H1 (cell line): ENCODE results near the gene MAPT. TPM values are rescaled to one million over a fixed set of nuclear protein-coding genes. Genes with fewer than 3 reads are reported as not detected.

ENCODE experiments used
- CBX8 ChIP-seq: fragments of 300-800, 300-1000 bp; sonication (generic); IDR thresholded peaks from 2 replicates; pipeline ENCODE4 v1.7.1; 2016; ENCODE audit warnings: low read depth, low read length, borderline replicate concordance
- CEBPB ChIP-seq: IDR thresholded peaks from 2 replicates; pipeline ENCODE4 v1.6.1; 2012; ENCODE audit warnings: low read depth, low read length
- CHD2 ChIP-seq: IDR thresholded peaks from 2 replicates; pipeline ENCODE4 v1.6.1; 2012; ENCODE audit warnings: low read length, improper control_type of control experiment
- EZH2 ChIP-seq: fragments of 200-600 bp; sonication (generic); IDR thresholded peaks from 2 replicates; pipeline ENCODE4 v1.7.1; 2012; ENCODE audit warnings: low read depth, mild to moderate bottlenecking, moderate library complexity, low read length, inconsistent platforms; ENCODE audit not compliant: severe bottlenecking
- HDAC6 ChIP-seq: IDR thresholded peaks from one replicate; pipeline ENCODE4 v1.7.1; 2012; ENCODE audit warnings: low read depth, mild to moderate bottlenecking, inconsistent platforms, low read length, moderate library complexity
- KDM1A ChIP-seq: fragments of 200-600, 300-600 bp; sonication (generic); IDR thresholded peaks from 2 replicates; pipeline ENCODE4 v1.7.1; 2016; ENCODE audit warnings: mild to moderate bottlenecking, low read length, borderline replicate concordance
- PHF8 ChIP-seq: fragments of 200-600 bp; sonication (generic); conservative IDR thresholded peaks from 2 replicates; pipeline ENCODE4 v1.7.1; 2012; ENCODE audit warnings: low read depth, mild to moderate bottlenecking, inconsistent platforms, low read length, moderate library complexity
- SAP30 ChIP-seq: fragments of 300-600 bp; sonication (generic); IDR thresholded peaks from 2 replicates; pipeline ENCODE4 v1.7.1; 2012; ENCODE audit warnings: low read length, moderate library complexity, mild to moderate bottlenecking, inconsistent platforms; ENCODE audit not compliant: insufficient read depth, insufficient replicate concordance
- SIRT6 ChIP-seq: IDR thresholded peaks from one replicate; pipeline ENCODE4 v1.7.1; 2012; ENCODE audit warnings: low read length, inconsistent platforms
- polyA plus RNA-seq, 7 experiments: library from polyadenylated mRNA; depleted of rRNA in 3 of 7; stranded (reverse) in 5 of 7; unstranded in 2 of 7; fragments of >200 nt in 5 of 7; fragments of 200-250 nt in 2 of 7; gene quantifications; 1 replicate in 5 of 7; 2 replicates in 1 of 7; 4 replicates in 1 of 7; pipeline versions ENCODE4 v1.2.1 to v1.2.3, GENCODE V29; 2011 to 2013; ENCODE audit warnings: missing spikeins in 2 of 7, mixed read lengths in 2 of 7
- total RNA-seq: library from RNA; stranded (reverse); fragmentation: NEBNext Ultra II Directional; extraction: Animal tissue kit (Norgen Biotek cat#: 25700); gene quantifications from 2 replicates; pipeline ENCODE4 v1.2.1, GENCODE V29; 2021

The MAPT gene
- total and polyA plus RNA-seq, 2 of the 8 experiments (the other 6 are each of a cell fraction or from before 2014, with no cell fraction given), result 0.54 to 1.7 TPM

- TF ChIP-seq SIRT6, result no peak
- TF ChIP-seq CEBPB, result no peak
- no peak for TF ChIP-seq PHF8
- no peak for TF ChIP-seq KDM1A
- no peak for TF ChIP-seq EZH2
- TF ChIP-seq CHD2, result no peak
- no peak for TF ChIP-seq CBX8
- no peak for TF ChIP-seq HDAC6
- TF ChIP-seq SAP30, result no peak
Measured at GRCh38 chr17:45954914-45955313, 60.6 kb downstream of the MAPT start (continued).
